Loucy (cell line): ENCODE results near the gene COL11A1.
"Not testable (repeated sequence)": the region's sequence is repeated elsewhere in the genome, so short reads cannot be mapped to it uniquely, and the experiment has no call there.

ENCODE experiments used
- EZH2phosphoT487 ChIP-seq: fragments of 200-600 bp; IDR thresholded peaks from 2 replicates; pipeline ENCODE4 v1.6.1; 2018; ENCODE audit warnings: antibody characterized with exemption, mild to moderate bottlenecking, moderate library complexity, borderline replicate concordance
- TF ChIP-seq, protein P1 (sequence below): fragments of 200-600 bp; sonication (generic); conservative IDR thresholded peaks from 2 replicates; pipeline ENCODE4 v1.5.1; 2014; ENCODE audit warnings: mild to moderate bottlenecking, antibody characterized with exemption, low read length

DNA sequence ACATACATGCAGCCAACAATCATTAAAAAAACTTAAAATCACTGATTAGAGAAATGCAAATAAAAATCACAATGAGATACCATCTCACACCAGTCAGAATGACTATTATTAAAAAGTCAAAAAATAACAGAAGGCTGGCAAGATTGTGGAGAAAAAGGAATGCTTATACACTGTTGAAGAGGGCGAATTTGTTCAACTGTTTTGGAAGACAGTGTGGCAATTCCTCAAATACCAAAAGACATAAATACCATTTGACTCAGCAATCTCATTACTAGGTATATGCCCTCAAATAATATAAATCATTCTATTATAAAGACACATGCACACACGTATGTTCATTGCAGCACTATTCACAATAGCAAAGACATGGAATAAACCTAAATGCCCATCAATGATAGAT, 19.9 kb upstream of the COL11A1 start:
- TF ChIP-seq, protein P1, sequence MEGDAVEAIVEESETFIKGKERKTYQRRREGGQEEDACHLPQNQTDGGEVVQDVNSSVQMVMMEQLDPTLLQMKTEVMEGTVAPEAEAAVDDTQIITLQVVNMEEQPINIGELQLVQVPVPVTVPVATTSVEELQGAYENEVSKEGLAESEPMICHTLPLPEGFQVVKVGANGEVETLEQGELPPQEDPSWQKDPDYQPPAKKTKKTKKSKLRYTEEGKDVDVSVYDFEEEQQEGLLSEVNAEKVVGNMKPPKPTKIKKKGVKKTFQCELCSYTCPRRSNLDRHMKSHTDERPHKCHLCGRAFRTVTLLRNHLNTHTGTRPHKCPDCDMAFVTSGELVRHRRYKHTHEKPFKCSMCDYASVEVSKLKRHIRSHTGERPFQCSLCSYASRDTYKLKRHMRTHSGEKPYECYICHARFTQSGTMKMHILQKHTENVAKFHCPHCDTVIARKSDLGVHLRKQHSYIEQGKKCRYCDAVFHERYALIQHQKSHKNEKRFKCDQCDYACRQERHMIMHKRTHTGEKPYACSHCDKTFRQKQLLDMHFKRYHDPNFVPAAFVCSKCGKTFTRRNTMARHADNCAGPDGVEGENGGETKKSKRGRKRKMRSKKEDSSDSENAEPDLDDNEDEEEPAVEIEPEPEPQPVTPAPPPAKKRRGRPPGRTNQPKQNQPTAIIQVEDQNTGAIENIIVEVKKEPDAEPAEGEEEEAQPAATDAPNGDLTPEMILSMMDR, result not testable (repeated sequence)
- not testable (repeated sequence) for TF ChIP-seq EZH2phosphoT487
